Right renal cortex interstitium (tissue), 3 donors: ENCODE results near the gene ACP4. TPM values are rescaled to one million over a fixed set of nuclear protein-coding genes. Genes with fewer than 3 reads are reported as not detected.
A peak's percentile ranks its signal among the peaks of the same experiment; 100 is the strongest.

ENCODE experiments used
- DNase-seq, 3 donors: peaks; one replicate each; pipeline ENCODE4 v3.0.0-alpha.2; 2013; ENCODE audit warnings: low read depth in 3 of 3, low spot score in 2 of 3
- polyA plus RNA-seq, 3 donors: library from polyadenylated mRNA; unstranded; fragments of 120-200 nt; gene quantifications; one replicate each; pipeline ENCODE4 v1.2.1, GENCODE V29; 2013; ENCODE audit not compliant: insufficient read length in 3 of 3

The ACP4 gene
- polyA plus RNA-seq, 3 donors, result 0.13 to 0.15 TPM; not detected in 1

- DNase-seq, result no peak
Measured at GRCh38 chr19:50820549-50821247, 30.5 kb downstream of the ACP4 start.

DNA sequence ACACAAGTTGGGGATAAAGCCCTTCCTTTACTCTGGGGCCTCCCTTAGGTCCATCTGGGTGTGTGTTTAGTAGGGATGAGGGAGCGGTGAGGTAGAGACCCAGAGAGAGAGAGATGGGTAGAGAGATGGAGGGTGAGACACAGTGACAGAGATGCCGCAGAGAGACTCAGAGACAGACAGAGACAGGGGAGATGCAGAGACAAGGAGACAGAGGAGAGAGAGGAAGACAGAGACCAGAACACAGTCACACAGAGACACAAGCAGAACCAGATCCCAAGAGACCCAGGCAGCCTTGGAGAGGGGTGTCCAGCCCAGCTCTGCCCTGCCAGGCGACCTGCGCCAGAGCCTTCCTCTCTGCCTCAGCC is 31.0 kb downstream of the ACP4 start:
- no peak for DNase-seq

- DNase-seq, result no peak
Measured at GRCh38 chr19:50821622-50822021, 31.4 kb downstream of the ACP4 start.

DNA sequence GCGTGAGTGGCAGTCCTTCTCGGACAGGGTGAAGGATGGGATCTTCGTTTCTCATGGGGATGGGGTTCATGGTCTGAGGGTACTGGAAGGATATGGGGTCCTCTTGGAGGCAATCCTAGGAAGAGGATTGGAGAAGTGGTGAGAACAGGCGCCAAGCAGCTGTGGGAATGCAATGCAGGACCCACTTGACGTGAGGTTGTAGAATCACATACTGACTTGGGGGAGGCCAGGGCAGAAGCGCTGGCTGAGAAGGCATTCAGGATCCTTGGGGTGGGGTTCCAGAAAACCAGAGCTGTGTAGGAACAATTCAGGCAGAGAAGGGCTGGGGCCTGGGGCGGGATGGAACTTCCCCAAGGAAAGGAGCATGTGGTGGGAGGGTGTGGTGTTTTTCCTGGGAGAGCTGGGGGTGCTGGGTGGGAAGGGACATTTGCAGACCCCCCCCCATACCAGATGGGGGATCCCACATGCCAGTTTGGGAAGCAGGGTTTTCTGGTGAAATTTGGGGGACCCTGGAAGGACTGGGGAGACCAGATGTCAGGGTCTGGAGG is 32.5 kb downstream of the ACP4 start:
- DNase-seq, result no peak

GRCh38 chr19:50823389-50824042 is 33.3 kb downstream of the ACP4 start, which contains the start of gene KLK1:
Gene KLK1 (minus strand): TSS chr19:50823787. CDS start chr19:50823748, 39 bp downstream.
- no peak for DNase-seq

DNA sequence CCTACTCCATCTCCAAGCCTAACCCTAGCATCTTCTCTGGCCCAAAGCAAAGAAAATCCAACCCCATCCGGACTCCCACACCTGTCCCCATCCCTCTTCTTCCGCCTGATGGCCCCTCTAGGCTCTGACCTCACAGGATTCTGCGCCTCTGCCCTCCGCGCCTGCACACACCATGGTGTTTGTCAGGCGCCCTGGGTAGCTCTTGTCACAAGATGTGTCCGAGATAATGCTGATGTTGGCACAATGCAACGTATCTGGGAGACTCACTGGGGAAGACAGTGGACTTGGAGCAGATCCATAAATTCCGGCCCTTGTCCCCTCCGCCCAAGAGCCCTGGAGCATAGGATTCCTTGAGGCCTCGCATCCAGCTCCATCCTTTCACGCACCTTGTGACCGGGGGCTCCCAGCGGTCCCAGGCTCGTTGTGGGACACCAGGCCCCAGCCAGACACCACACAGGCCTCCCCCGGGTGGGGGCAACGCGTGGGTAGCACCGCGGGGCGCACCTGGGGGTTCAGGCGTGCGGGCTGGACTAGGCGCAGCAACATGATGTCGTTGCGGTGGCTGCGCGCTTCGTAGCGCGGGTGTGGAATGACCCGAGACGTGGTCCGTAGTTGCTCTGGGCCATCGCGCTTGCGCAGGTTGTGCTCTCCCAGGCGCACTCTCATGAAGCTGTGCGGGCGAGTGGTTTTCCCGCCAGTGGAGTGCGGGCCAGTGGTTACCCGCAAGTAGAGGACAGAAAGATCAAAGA is 36.5 kb downstream of the ACP4 start:
- no peak for DNase-seq

DNA sequence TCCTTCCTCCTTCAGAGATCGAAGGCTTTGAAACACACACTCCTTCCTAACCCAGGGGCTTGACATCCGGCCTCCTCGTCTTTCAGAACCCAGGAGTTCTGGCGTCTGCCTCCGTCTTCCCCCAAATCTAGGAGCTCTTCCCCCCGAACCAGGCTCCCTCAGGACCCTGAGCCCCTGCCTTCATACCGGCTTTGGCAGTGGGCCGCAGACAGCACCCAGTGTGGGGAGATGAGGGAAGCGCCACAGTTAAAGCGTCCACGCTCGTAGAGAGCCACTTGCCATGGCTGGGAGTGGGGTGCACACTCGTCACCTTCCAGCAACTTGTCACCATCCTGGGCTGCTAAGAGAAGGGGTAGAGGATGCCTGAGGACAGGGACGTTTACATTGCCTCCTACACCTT is 37.3 kb downstream of the ACP4 start:
- DNase-seq, result no peak

DNA sequence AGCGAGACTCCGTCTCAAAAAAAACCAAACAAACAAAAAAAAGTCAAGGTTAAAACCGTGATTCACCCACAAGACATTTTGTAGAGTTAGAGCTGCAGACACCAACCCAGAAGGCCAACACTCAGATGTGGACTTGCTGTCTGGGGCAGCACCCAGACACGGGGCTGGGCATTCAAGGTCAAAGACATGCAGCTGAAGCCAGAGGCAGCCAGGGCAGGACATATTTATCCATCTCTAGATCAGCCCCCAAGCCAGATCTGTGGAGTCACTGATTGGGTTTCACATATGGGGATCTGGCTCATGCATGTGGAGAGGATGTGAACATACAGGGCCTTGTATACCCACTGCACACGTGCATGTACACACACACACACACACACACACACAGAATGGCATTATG is 39.6 kb downstream of the ACP4 start:
- no peak for DNase-seq

GRCh38 chr19:50830266-50831025 is 40.2 kb downstream of the ACP4 start:
- no peak for DNase-seq

DNA sequence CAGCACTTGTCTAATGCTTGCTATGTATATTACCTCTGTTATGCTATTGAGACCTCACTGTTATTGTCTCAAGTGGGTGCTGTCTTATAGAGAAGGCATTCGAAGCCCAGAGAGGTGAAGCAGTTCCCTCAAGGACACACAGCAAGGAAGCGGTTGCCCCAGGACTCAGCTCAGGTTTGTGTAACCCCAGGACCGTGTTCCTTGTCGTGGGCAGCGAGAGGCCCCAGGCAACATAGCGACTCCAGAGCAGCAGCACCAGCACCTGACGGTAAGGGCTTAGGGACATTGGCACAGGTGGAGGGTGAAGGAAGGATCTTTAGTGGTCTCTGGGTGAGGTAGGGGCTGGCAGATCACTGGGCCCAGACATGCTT is 40.8 kb downstream of the ACP4 start:
- DNase-seq, result no peak

DNA sequence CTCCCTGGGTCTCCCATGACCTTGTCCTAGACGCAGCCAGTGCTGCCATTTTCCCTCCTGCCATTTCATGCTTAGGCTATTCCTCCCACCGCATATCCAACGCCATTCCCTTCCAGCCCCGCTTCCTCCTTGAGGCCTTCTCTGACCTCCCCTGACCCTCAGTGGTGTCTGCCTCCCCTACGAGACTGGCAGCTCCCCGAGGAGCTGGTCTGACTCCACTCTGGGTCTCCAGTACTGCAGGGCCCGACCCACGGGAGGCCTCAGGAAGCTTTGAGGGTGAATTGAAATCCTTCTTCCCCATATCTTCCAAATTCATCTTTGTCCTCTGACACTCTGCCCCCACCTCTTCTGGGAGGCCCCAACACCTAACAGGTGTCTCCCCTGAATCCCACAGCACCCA is 42.5 kb downstream of the ACP4 start:
- DNase-seq, result no peak

- DNase-seq, result no peak
Measured at GRCh38 chr19:50833117-50833801, 43.0 kb downstream of the ACP4 start, which contains the start of gene KLK15. Gene KLK15 (minus strand): TSS chr19:50833574. CDS start chr19:50831492, 2,082 bp downstream.

GRCh38 chr19:50833802-50834167 is 43.6 kb downstream of the ACP4 start:
- DNase-seq, result no peak

DNA sequence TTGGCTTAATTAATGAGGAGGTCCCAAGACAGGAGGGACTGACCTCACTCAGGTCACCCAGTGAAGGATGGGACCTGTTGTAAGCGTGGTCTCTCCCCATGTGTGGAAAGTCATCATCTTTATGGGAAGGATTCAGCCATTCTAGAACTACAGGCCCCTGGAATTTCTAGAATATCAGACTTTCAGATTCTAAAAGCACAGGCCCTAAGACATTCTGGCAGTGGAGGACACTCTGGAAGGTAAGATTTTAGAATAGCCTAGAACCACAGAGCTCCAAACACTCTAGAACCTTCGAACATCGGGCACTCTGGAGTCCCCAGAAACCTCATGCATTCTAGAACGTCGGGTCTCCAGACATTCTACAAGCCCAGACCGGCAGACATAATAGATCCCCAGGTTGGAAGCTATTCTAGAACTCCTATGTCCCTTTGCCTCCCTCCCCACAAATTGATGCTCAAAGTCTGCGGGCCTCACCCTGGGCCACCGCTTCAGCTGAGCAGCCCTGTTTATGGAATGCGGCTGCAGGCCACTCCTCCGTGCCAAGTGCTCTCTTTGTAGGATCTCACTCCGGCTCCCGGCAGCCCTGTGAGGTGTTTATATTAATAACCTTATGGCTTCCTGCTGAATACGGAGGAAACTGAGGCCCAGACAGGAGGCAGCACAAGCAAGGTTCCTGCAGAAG is 45.0 kb downstream of the ACP4 start:
- no peak for DNase-seq

- DNase-seq, result peak; percentile 25 to 51 (median 44)
Measured at GRCh38 chr19:50835785-50836542, 45.7 kb downstream of the ACP4 start.

DNA sequence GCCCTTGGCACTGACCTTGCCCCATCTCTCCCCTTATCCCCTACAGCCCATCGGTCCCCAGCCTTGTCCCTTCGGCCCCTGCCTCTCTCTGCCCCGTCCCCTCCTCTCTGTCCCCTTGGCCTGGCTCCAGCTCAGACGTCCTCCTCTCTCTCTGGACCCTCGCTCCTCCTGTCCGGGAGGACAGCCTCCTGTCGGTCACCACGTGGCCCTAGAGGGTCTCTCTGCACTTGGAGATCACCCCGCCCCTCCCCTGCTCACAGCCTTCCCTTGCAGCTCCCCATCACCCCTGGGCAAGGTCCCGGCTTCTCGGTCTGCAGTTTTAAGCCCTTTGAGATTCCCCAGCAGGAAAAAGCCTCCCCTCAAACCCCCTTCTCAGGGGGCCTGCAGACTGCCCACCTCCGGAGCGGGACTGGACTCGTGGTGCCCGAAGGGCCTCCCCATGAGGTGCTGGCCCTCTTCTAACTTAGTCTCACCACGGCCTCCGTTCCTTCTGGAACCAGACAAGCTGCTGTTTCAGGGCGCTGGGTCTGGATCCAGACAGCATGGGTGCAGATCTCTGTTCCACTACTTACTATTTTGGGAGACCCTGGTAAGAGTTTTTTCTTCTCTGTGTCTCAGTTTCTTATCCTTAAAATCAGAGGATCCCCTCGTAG is 46.5 kb downstream of the ACP4 start:
- DNase-seq, result no peak

DNA sequence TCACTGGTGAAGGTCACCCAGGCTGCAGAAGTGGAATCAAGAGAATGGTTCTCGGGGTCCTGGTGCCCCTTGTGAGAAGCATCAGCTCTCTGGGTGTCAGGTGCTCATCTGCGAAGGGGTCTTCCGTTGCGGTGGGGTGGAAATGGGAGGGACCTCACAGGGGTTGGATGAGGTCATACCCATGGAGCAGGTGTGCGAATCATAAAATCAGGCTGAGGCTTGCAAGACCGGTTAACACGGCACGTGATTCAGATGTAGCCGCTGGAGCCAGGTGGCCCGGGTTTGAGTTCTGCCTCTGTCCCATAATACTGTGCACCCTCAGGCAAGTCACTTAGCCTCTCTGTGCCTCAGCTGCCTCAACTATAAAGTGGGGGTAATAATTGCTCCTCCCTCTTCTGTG is 47.1 kb downstream of the ACP4 start:
- DNase-seq, result no peak

DNA sequence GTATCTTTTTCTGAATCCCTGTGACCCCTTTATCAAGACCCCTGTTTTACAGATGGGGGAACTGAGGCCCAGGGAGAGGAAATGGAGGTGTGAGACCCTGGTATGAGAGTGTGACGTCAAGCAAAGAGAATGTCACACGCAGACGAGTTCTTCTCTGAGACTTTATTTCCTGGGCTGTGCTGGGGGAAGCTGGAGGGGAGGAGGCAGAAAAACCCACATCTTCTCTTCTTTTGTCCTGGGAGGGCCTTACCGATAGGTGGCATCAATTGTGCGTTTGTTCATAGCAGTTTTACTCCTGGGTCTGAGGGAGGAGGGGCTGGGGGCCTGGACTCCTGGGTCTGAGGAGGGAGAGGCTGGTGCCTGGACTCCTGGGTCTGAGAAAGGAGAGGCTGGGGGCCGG is 48.0 kb downstream of the ACP4 start:
- DNase-seq, result no peak
